ENCODE results near the gene USP38. TPM values are rescaled to one million over a fixed set of nuclear protein-coding genes. Genes with fewer than 3 reads are reported as not detected.
"Not testable (repeated sequence)": the region's sequence is repeated elsewhere in the genome, so short reads cannot be mapped to it uniquely, and the experiment has no call there.

USP38 gene
- total RNA-seq, 1 donor = 63.6 TPM

DNA sequence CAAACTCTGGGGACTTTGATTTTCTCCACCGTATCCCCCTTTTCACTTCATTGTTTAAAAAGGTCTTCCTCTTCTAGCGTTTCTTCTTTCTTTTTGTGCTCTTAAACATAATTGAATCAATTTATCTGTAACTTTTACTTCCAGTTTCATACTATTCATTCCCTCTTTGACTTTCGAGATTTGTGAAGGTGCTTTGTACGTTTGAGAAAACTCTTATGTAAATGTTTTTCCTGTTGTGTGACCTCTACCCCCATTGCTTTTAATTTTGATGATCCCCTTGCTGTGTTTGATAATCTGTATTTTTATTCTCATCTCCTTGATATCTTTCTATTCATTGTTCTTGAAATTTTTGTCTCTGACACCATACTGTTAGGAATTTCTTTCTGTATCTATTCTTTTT, 4.8 kb downstream of the USP38 start:
- Histone ChIP-seq H3K4me3 (ENCODE audit: low read length) (no peak overlapping the region), H3K4me1 (ENCODE audit: insufficient read depth, low read length) (peaks cover 23% of the 10 kb centered on the region), H3K9me3 (ENCODE audit: low read depth, low read length) (no peaks in the 10 kb centered on the region), H3K27me3 (ENCODE audit: insufficient read depth, low read length) (no peaks in the 10 kb centered on the region)

DNA sequence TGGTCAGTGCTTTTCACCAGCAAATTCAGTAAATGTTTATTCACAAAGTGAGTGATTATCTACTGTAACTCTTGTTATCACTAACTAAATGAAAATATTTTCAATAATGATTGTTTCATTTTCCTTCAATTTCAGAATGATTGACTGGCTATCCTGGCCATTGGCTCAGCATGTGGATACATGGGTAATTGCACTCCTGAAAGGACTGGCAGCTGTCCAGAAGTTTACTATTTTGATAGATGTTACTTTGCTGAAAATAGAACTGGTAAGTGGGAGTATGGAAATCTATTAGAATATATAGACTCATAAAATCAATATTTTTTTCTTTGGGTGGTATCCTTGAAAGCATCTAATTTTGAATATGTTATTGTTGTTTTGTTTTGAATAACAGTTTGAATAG, 10.9 kb downstream of the USP38 start:
- no peaks in the 10 kb centered on the region for H3K9me3 ChIP-seq (ENCODE audit: low read depth, low read length)
- H3K27me3 ChIP-seq (ENCODE audit: insufficient read depth, low read length) = no peaks in the 10 kb centered on the region
- H3K4me3 ChIP-seq (ENCODE audit: low read length) = no peak overlapping the region
- peaks cover 4% of the 10 kb centered on the region for H3K4me1 ChIP-seq (ENCODE audit: insufficient read depth, low read length)

DNA sequence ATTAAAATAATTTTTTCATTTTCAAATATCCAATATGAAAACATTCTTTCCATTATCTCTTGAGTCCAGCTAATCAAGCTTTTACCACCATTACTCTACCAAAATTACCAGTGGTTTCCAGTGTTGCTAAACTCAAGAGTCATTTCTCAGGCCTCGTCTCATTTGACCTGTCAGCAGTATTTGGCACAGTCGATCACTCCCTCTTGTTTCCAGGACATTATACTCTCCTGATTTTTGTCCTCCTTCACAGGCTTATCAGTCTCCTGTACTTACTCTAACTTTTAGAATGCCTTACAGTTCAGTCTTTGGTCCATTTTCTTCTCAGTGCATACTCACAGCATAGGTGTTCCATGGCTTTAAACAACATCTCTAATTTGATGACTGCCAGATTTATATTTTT, 11.6 kb downstream of the USP38 start:
- Histone ChIP-seq H3K9me3 (ENCODE audit: low read depth, low read length) (no peaks in the 10 kb centered on the region), H3K4me3 (ENCODE audit: low read length) (no peak overlapping the region), H3K27me3 (ENCODE audit: insufficient read depth, low read length) (no peaks in the 10 kb centered on the region), H3K4me1 (ENCODE audit: insufficient read depth, low read length) (peaks cover 4% of the 10 kb centered on the region)

DNA sequence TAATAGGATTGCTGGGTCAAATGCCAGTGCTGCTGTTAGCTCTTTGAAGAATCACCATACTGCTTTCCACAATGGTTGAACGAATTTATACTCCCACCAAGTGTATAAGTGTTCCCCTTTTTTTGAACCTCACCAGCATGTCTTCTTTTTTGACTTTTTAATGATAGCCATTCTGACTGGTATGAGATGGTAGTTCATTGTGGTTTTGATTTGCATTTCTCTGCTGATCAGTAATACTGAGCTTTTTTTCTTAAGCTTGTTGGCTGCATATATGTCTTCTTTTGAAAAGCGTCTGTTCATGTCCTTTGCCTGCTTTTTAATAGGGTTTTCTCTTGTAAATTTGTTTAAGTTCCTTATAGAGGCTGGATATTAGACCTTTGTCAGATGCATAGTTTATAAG, 14.8 kb downstream of the USP38 start:
- no peaks in the 10 kb centered on the region for H3K4me1 ChIP-seq (ENCODE audit: insufficient read depth, low read length)
- H3K27me3 ChIP-seq (ENCODE audit: insufficient read depth, low read length) = no peaks in the 10 kb centered on the region
- no peak overlapping the region for H3K4me3 ChIP-seq (ENCODE audit: low read length)
- no peaks in the 10 kb centered on the region for H3K9me3 ChIP-seq (ENCODE audit: low read depth, low read length)

DNA sequence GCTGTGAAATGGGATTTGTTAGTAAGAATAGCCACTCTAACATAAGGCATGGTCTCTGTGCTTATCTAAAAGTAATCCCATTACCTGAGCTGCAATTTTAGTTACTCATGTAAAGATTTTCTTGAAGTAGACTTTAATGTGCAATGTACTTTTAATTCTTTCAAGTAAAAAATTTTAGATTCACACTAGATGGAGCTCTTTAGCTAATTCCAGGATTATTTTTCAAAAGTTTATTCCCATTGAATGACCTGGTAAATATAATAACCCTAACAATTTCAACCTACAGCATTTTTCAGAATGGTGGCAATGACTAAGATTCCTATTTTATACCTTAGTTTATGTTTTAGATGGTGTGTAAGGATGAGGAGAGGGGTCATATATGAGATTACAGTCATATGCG, 18.1 kb downstream of the USP38 start:
- Histone ChIP-seq H3K27me3 (ENCODE audit: insufficient read depth, low read length) (no peaks in the 10 kb centered on the region), H3K4me3 (ENCODE audit: low read length) (no peak overlapping the region), H3K9me3 (ENCODE audit: low read depth, low read length) (no peaks in the 10 kb centered on the region), H3K4me1 (ENCODE audit: insufficient read depth, low read length) (no peaks in the 10 kb centered on the region)

DNA sequence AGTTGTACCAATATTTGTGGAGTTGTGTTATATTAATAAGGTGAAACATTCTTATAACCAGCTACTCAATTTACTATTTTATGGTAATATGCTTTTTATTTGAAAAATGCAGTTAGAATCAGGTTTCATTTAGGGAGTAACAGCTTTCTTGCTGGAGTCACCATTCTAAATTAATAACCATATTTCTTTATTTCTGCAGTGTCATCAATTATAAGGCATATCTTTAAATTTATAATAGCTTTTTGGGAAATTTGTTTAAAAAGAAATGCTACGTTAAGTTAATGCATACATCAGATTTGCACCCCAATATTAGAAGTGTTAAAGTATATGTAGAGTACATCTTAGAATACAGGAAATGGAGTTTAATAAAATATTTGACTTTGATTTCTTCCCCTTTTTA, 18.9 kb downstream of the USP38 start:
- H3K27me3 ChIP-seq (ENCODE audit: insufficient read depth, low read length) = no peaks in the 10 kb centered on the region
- no peak overlapping the region for H3K4me3 ChIP-seq (ENCODE audit: low read length)
- H3K4me1 ChIP-seq (ENCODE audit: insufficient read depth, low read length) = no peaks in the 10 kb centered on the region
- H3K9me3 ChIP-seq (ENCODE audit: low read depth, low read length) = no peaks in the 10 kb centered on the region

DNA sequence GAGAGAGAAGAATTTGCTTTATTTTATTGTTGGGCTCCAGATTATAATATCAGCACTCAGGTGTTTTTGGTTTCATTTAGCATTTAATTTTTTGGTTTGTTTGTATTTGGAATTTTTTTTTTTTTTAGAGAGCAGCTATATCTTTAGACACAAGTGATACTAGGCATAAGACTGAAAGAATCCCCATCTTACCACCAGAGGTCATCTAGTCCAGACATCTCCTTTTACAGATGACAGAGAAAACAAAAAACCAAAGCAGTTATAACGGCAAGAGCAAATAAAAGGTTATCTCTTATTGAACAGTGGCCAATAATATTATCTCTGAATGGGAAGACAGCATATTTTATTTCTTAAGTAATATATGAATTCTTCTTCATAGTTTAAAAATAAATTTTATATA, 22.8 kb downstream of the USP38 start:
- no peak overlapping the region for H3K4me3 ChIP-seq (ENCODE audit: low read length)
- no peaks in the 10 kb centered on the region for H3K4me1 ChIP-seq (ENCODE audit: insufficient read depth, low read length)
- no peaks in the 10 kb centered on the region for H3K27me3 ChIP-seq (ENCODE audit: insufficient read depth, low read length)
- H3K9me3 ChIP-seq (ENCODE audit: low read depth, low read length) = no peaks in the 10 kb centered on the region

DNA sequence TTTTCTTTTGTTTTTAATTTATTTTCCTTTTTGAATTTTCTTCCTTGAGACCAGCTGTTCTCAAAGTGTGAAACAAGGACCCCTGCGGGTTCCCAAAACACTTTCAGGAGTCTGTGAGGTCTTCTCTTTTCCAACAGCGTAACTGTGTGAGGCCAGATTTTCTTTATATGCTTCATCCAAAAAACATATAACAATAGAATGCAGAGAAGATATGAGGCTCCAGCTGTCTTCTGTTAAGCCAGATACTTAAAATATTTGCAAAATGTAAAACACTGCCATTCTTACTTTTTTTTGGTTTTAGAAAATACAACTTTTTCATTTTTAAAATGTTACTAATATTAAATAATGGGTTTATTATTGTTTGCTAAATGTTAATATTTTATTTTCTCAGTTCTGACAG, 27.8 kb downstream of the USP38 start:
- no peaks in the 10 kb centered on the region for H3K27me3 ChIP-seq (ENCODE audit: insufficient read depth, low read length)
- no peaks in the 10 kb centered on the region for H3K4me1 ChIP-seq (ENCODE audit: insufficient read depth, low read length)
- H3K9me3 ChIP-seq (ENCODE audit: low read depth, low read length) = no peaks in the 10 kb centered on the region
- no peak overlapping the region for H3K4me3 ChIP-seq (ENCODE audit: low read length)

DNA sequence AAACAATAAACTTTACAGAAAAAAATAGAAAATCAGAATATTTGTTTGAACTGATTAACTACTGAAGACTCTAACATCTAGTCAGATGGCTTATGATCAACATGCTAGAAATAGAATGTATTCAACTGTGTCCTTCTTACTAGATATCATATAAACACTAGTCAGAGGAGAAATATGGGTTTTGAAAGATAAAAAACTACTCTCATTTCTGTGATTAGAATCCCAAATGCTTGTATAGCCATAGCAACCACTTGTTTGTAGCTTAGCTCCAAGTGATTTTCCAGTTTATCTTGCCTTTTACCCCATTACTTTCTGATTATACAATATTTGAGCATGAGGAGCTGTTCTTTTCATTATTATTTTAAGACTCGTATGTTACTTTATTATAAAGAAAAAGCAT, 31.2 kb downstream of the USP38 start:
- no peaks in the 10 kb centered on the region for H3K4me1 ChIP-seq (ENCODE audit: insufficient read depth, low read length)
- no peak overlapping the region for H3K4me3 ChIP-seq (ENCODE audit: low read length)
- H3K27me3 ChIP-seq (ENCODE audit: insufficient read depth, low read length) = no peaks in the 10 kb centered on the region
- H3K9me3 ChIP-seq (ENCODE audit: low read depth, low read length) = no peaks in the 10 kb centered on the region

DNA sequence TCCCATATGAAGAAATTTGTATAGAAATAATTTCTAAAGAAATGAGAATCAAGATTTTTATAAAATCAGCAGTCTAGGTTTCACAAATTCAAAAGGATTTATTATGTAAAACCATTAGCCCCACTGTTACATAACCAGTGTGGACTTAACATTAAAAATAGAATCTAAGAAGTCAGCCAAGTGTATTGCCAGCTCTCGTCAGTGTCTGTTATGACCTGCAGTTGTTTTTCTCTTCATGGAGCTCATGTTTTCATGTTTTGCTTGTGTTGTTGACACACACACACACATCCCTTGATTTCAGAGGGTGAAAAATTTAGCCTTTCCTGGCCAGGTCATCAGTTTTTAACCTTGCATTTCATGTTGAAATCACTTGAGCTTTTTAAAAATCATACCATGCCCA, 39.5 kb downstream of the USP38 start:
- H3K4me3 ChIP-seq (ENCODE audit: low read length) = no peak overlapping the region
- H3K27me3 ChIP-seq (ENCODE audit: insufficient read depth, low read length) = no peaks in the 10 kb centered on the region
- H3K9me3 ChIP-seq (ENCODE audit: low read depth, low read length) = no peaks in the 10 kb centered on the region
- H3K4me1 ChIP-seq (ENCODE audit: insufficient read depth, low read length) = no peaks in the 10 kb centered on the region

DNA sequence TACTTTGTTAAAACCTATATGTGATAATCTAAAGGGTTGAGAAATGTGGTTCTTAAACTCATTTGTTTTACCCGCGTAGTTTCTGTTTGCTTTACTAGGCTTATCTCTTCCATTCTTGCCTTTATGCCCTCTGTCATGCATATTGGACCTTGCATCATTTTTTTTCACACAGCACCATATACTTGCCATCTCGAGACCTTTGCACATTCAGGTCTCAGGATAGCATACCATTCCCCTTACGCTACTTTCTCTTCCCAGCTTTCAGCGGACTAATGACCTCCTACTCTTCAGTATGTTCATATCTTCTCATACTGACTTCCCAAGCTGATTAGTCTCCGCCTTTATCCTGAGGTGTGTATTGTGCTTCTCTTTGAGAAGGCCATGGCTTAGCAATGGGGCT, 40.5 kb downstream of the USP38 start:
- peaks cover 2% of the 10 kb centered on the region for H3K4me1 ChIP-seq (ENCODE audit: insufficient read depth, low read length)
- H3K4me3 ChIP-seq (ENCODE audit: low read length) = no peak overlapping the region
- H3K27me3 ChIP-seq (ENCODE audit: insufficient read depth, low read length) = no peaks in the 10 kb centered on the region
- no peaks in the 10 kb centered on the region for H3K9me3 ChIP-seq (ENCODE audit: low read depth, low read length)

DNA sequence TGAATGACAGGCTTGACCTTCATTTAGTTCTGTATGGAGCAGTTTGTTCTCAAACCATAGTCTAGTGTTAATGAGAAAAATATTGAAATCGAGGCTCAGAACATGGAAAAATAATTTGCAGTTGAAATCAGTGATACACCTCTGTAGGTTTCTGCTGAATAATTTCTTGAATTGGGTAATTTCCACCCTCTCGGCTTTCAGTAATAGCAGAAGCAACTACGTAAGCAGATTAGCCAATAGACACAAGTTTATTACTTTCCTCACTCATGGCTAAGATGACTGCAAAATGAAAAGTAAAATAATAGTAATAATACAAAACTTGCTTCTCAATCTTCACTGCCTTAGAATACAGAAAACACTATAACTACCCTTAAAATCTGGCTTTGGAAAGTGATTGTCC, 46.0 kb downstream of the USP38 start:
- no peaks in the 10 kb centered on the region for H3K9me3 ChIP-seq (ENCODE audit: low read depth, low read length)
- H3K27me3 ChIP-seq (ENCODE audit: insufficient read depth, low read length) = no peaks in the 10 kb centered on the region
- H3K4me3 ChIP-seq (ENCODE audit: low read length) = no peak overlapping the region
- peaks cover 9% of the 10 kb centered on the region for H3K4me1 ChIP-seq (ENCODE audit: insufficient read depth, low read length)

DNA sequence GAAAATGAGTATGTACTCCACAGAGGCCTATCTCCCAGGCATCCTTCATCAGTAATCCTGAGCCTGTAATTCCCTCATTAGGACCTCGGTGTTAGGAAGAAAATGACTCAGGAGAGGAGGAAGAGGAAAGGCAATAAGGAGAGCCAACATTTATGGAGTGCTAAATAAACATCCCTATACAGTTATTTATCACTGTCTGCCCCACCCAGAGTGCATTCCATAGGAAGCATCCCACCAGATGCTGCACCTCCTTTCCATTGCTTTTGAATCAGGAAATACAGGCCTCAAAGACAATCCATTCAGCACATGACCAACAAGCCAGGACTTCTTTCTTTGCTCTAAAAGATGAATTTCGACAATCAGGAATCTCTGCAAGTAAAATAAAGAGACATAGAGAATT, 47.6 kb downstream of the USP38 start:
- no peaks in the 10 kb centered on the region for H3K9me3 ChIP-seq (ENCODE audit: low read depth, low read length)
- peaks cover 9% of the 10 kb centered on the region for H3K4me1 ChIP-seq (ENCODE audit: insufficient read depth, low read length)
- no peaks in the 10 kb centered on the region for H3K27me3 ChIP-seq (ENCODE audit: insufficient read depth, low read length)
- no peak overlapping the region for H3K4me3 ChIP-seq (ENCODE audit: low read length)

DNA sequence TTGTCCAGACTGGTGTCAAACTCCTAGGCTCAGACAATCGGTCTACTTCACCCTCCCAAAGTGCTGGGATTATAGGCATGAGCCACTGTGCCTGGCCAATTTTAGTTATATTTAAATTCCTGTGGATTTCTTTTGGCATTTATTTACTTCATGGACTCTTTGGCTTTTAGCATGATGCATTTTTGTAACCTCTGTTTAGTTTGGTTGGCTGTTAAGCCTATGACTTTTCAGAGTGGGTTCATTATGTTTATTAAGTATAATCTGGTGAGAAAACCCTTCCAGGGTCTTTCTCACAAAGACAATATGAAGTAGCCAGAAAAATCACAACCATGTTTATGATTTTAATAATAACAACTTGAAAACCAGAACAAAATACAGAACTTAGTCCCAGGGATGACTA, 49.4 kb downstream of the USP38 start:
- H3K4me3 ChIP-seq (ENCODE audit: low read length) = no peak overlapping the region
- H3K9me3 ChIP-seq (ENCODE audit: low read depth, low read length) = no peaks in the 10 kb centered on the region
- no peaks in the 10 kb centered on the region for H3K27me3 ChIP-seq (ENCODE audit: insufficient read depth, low read length)
- peaks cover 9% of the 10 kb centered on the region for H3K4me1 ChIP-seq (ENCODE audit: insufficient read depth, low read length)

DNA sequence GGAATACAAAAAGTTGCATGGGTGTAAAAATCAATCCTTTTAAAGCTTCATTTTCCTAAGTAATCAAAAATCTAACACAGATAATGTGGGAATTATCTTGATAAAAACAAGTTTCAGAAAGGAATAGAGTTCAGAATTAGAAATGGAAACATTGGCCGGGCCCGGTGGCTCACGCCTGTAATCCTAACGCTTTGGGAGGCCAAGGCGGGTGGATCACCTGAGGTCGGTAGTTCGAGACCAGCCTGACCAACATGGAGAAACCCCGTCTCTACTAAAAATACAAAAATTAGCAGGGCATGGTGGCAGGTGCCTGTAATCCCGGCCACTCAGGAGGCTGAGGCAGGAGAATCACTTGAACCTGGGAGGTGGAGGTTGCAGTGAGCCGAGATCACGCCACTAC, 52.5 kb downstream of the USP38 start:
- not testable (repeated sequence) for H3K4me3 ChIP-seq (ENCODE audit: low read length)

DNA sequence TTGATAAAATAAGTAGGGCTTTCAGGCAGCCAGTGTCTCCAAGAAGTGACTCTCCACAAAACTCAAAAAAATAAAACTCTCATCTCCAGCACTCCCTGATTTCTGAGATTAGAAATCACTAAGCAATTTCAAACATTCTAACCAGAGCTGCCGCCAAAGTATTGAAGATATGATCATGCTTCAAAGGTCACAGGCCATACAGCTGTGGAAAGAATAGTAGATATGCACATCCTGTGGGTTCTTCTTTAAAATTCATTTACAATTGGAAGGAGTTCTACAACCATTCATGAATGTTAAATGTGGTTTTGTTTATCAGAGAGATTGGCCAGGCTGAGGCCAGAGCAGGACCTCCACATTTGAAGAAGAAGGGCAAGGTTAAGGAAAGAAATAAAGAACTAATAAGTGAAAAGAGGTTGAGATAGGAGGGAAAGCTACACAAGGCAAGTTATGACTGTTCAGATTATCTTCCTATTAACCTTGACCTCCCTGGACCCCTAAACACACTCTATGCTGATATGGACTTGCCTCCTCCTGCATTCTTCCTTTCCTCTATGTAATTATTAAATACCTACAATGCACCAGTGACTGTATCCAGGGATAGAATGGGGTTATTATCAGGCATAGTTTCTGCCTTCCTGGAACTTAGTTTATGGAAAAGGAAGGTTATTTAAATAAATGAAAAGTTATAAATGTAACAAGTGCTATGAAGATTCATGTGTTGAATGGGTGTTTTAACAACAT, 56.4 kb downstream of the USP38 start:
- H3K27me3 ChIP-seq (ENCODE audit: insufficient read depth, low read length) = no peaks in the 10 kb centered on the region
- H3K4me3 ChIP-seq (ENCODE audit: low read length) = no peak overlapping the region
- no peaks in the 10 kb centered on the region for H3K9me3 ChIP-seq (ENCODE audit: low read depth, low read length)
- no peaks in the 10 kb centered on the region for H3K4me1 ChIP-seq (ENCODE audit: insufficient read depth, low read length)

More for the DNA sequence above, 52.5 kb downstream of the USP38 start:
- H3K9me3 ChIP-seq (ENCODE audit: low read depth, low read length); H3K27me3 ChIP-seq (ENCODE audit: insufficient read depth, low read length); H3K4me1 ChIP-seq (ENCODE audit: insufficient read depth, low read length): not testable (repeated sequence)

Data from mononuclear cell (primary cell).